Keratinocyte (primary cell): ENCODE measurements around the gene EFHD2. TPM values are rescaled to one million over a fixed set of nuclear protein-coding genes. Genes with fewer than 3 reads are reported as not detected.

Experiments
- DNase-seq: peaks from one replicate; pipeline ENCODE4 v3.0.0-alpha.2; 2011; ENCODE audit warnings: low read depth, missing footprints, low spot score
- FAIRE-seq: peaks from 2 replicates; lab custom pipeline; 2011; peaks lifted over from hg19 to GRCh38; lab: Jason Lieb, UNC
- H2AFZ ChIP-seq: 2 replicates; pipeline ENCODE4 v1.6.0; 2012; ENCODE audit warnings: low read length, control low read depth, inconsistent platforms; ENCODE audit not compliant: control insufficient read depth
- H3K27ac ChIP-seq: 2 replicates; pipeline ENCODE4 v1.5.1; 2011; ENCODE audit warnings: low read length; ENCODE audit not compliant: control insufficient read depth, insufficient read depth
- H3K27me3 ChIP-seq: 3 replicates; pipeline ENCODE4 v1.6.0; 2011; ENCODE audit warnings: low read length; ENCODE audit not compliant: control insufficient read depth, insufficient read depth; ENCODE audit errors: extremely low read depth
- H3K36me3 ChIP-seq, 2 experiments: 2 replicates in 1 of 2; 3 replicates in 1 of 2; pipeline ENCODE4 v1.5.1; 2011; ENCODE audit warnings: low read length in 2 of 2, mild to moderate bottlenecking in 1 of 2; ENCODE audit not compliant: control insufficient read depth in 2 of 2, insufficient read depth in 2 of 2; ENCODE audit errors: extremely low read depth in 1 of 2
- H3K4me1 ChIP-seq: 3 replicates; pipeline ENCODE4 v1.5.1; 2011; ENCODE audit warnings: low read length; ENCODE audit not compliant: control insufficient read depth, insufficient read depth; ENCODE audit errors: extremely low read depth
- H3K4me2 ChIP-seq: 3 replicates; pipeline ENCODE4 v1.6.0; 2011; ENCODE audit warnings: low read depth, low read length; ENCODE audit not compliant: control insufficient read depth, insufficient read depth; ENCODE audit errors: extremely low read depth
- H3K4me3 ChIP-seq, 3 experiments: fragments of 200-600 bp in 1 of 3; sonication (generic) in 1 of 3; 2 replicates in 2 of 3; 3 replicates in 1 of 3; pipeline ENCODE4 v1.5.1; 2011 to 2016; ENCODE audit warnings: low read length in 3 of 3, mild to moderate bottlenecking in 3 of 3, control low read depth in 2 of 3, inconsistent platforms in 1 of 3, low read depth in 1 of 3, mixed read lengths in 1 of 3, mixed run types in 1 of 3, moderate library complexity in 1 of 3; ENCODE audit not compliant: control insufficient read depth in 2 of 3, insufficient read depth in 2 of 3; ENCODE audit errors: extremely low read depth in 1 of 3
- H3K79me2 ChIP-seq: 2 replicates; pipeline ENCODE4 v1.6.0; 2012; ENCODE audit warnings: low read length; ENCODE audit not compliant: control insufficient read depth, insufficient read depth
- H3K9ac ChIP-seq: 3 replicates; pipeline ENCODE4 v1.6.0; 2011; ENCODE audit warnings: low read length; ENCODE audit not compliant: control insufficient read depth, insufficient read depth; ENCODE audit errors: extremely low read depth
- H3K9me1 ChIP-seq: 3 replicates; pipeline ENCODE4 v1.6.0; 2011; ENCODE audit warnings: low read length; ENCODE audit not compliant: control insufficient read depth, insufficient read depth; ENCODE audit errors: extremely low read depth
- H3K9me3 ChIP-seq: 2 replicates; pipeline ENCODE4 v1.5.1; 2012; ENCODE audit warnings: low read depth, low read length; ENCODE audit not compliant: control insufficient read depth
- H4K20me1 ChIP-seq: 3 replicates; pipeline ENCODE4 v1.6.0; 2011; ENCODE audit warnings: low read length; ENCODE audit not compliant: control insufficient read depth, insufficient read depth; ENCODE audit errors: extremely low read depth
- CTCF ChIP-seq, 3 experiments: IDR thresholded peaks in 1 of 3; conservative IDR thresholded peaks in 1 of 3; optimal IDR thresholded peaks in 1 of 3; 2 replicates in 2 of 3; 3 replicates in 1 of 3; pipeline versions ENCODE3 to v1.5.1; 2011; ENCODE audit warnings: low read length in 3 of 3, mild to moderate bottlenecking in 3 of 3, moderate library complexity in 2 of 3, control low read depth in 1 of 3, inconsistent platforms in 1 of 3; ENCODE audit not compliant: insufficient read depth in 2 of 3; ENCODE audit errors: extremely low read depth in 1 of 3
- EZH2 ChIP-seq: IDR thresholded peaks from one replicate; pipeline ENCODE4 v1.6.1; 2012; ENCODE audit warnings: inconsistent platforms, mild to moderate bottlenecking, low read length, moderate library complexity
- dilution Hi-C: fragments of 300-500 bp; cut with MboI; formaldehyde crosslinking; loops from one replicate; pipeline ENCODE4 v1.7.0; 2020; ENCODE audit warnings: low sequenced_read_pairs; ENCODE audit not compliant: extremely low pct_ligation_motif_present
- polyA plus RNA-seq, 5 experiments: library from polyadenylated mRNA; depleted of rRNA in 3 of 5; stranded (reverse) in 3 of 5; stranded (forward) in 1 of 5; unstranded in 1 of 5; fragments of >200 nt; gene quantifications; 1 replicate in 1 of 5; 2 replicates in 3 of 5; 3 replicates in 1 of 5; pipeline versions ENCODE4 v1.2.1 to v1.2.3, GENCODE V29; 2011 to 2012; ENCODE audit warnings: missing spikeins in 2 of 5, low read depth in 1 of 5, low replicate concordance in 1 of 5

EFHD2 gene
- polyA plus RNA-seq, 1 donor (not counting 4 experiments of a cell fraction or from before 2014, with no cell fraction given), result 47.6 TPM

GRCh38 chr1:15384301-15384901, 25.3 kb upstream of the EFHD2 start:
- Histone ChIP-seq H3K36me3 (no peaks in the 10 kb centered on the region), H3K79me2 (no peaks in the 10 kb centered on the region), H3K27ac (no peak overlapping the region), H3K9ac (no peak overlapping the region), H3K4me3 (no peak overlapping the region), H3K27me3 (peaks cover 26% of the 10 kb centered on the region), H3K9me1 (no peaks in the 10 kb centered on the region), H3K4me2 (no peak overlapping the region), H3K4me1 (no peaks in the 10 kb centered on the region), H2AFZ (no peak overlapping the region), H4K20me1 (peaks cover 3% of the 10 kb centered on the region), H3K9me3 (no peaks in the 10 kb centered on the region)
- no peak for TF ChIP-seq EZH2
- dilution Hi-C loops, result no loop called here
- FAIRE-seq (no peak), DNase-seq (no peak)

GRCh38 chr1:15385420-15385819, 24.3 kb upstream of the EFHD2 start:
- Histone ChIP-seq H3K4me3 (no peak overlapping the region), H3K79me2 (no peaks in the 10 kb centered on the region), H3K9ac (no peak overlapping the region), H3K27me3 (peaks cover 26% of the 10 kb centered on the region), H3K36me3 (no peaks in the 10 kb centered on the region), H2AFZ (no peak overlapping the region), H3K4me1 (no peaks in the 10 kb centered on the region), H3K27ac (no peak overlapping the region), H3K9me3 (no peaks in the 10 kb centered on the region), H4K20me1 (peaks cover 3% of the 10 kb centered on the region), H3K4me2 (no peak overlapping the region), H3K9me1 (no peaks in the 10 kb centered on the region)
- no peak for TF ChIP-seq CTCF (optimal IDR thresholded peaks at IDR 0.05 in 1 of 3, IDR thresholded peaks at IDR 0.05 in 1 of 3, conservative IDR thresholded peaks at IDR 0.05 in 1 of 3; ENCODE audit: extremely low read depth in 1 of 3, insufficient read depth in 2 of 3, low read length in 3 of 3)
- TF ChIP-seq EZH2, result no peak
- DNase-seq (no peak), FAIRE-seq (no peak)
- dilution Hi-C loops, result no loop called here
